Measurements from ENCODE around the gene FMNL2.
"Not testable (repeated sequence)": the region's sequence is repeated elsewhere in the genome, so short reads cannot be mapped to it uniquely, and the experiment has no call there.

Gene FMNL2

DNA sequence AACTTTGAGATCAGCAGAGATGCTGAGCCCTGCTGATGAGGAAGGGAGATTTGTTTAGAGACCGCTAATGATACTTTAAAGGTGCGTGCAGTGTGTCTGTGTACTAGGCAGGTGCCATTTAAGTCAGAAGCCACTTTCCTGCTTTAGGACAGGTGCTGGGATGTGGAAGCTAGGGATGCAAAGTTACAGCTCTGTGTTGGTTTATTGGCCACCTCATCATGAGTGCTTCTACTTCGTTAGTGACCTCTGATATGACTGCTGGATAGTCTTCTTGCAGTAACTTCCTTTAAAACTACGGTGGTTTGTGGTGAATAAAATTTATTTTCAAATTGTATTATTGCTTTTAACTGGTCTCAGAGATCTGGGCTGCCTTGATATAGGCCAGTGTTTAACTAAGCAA is 44.1 kb downstream of the FMNL2 start:
- DNase-seq: no peak

GRCh38 chr2:152380261-152381055 is 45.5 kb downstream of the FMNL2 start:
- DNase-seq: no peak

DNA sequence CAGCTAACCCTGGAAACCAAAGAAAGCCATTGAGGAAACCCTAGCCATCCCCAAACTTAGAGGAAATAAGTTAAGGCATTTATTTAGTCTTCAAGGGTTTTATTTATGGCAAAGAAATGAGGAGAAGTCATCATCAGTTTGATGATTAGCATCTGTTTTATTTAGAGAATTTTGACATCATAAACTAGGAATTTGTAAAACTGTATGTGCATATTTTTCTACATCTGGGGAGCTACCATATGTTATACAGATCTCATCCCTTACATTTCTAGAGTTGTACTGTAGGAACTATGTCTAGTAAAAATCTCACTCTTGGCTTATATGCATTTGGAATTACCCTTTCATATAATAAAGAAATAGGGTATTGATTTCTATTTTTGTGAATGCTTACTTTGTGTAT is 48.7 kb downstream of the FMNL2 start:
- DNase-seq: no peak

DNA sequence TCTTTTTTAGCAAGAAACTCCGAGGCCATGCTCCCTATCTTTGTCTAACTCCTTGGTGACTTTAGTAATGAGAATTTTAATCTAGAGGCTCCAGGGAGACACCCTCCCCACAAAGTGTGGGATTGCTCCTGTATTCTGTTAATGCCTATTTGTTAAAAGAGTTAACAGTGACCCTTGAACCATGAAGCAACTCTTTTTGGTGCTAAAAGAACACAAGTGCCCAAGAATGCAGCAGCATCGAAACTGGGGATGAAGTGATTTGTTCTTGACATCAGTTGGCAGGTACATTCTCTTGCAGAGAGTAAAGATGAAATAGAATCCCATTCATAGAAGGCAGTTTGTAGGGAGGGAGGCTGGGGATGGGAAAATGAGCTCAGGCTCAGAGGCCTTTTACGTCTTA is 50.0 kb downstream of the FMNL2 start:
- DNase-seq: no peak

DNA sequence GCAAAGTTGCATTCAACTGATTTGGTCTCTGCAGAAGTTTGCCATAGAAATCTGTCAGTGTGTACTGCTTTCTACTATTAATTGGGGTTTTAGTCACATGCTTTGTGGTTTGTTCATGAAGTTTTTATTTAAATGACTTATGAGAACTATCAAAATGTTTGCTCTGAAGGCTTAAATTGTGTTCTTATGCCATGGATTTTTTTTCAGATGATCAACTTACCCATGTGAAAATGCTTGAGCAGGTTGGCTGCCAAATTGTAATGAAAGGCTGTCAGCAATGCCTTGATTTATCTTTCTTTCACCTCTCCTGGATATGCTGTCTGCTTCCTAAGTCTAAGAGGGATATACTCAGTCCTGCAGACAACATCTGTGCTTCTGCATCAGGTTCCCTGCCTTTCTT is 50.7 kb downstream of the FMNL2 start:
- DNase-seq: no peak

DNA sequence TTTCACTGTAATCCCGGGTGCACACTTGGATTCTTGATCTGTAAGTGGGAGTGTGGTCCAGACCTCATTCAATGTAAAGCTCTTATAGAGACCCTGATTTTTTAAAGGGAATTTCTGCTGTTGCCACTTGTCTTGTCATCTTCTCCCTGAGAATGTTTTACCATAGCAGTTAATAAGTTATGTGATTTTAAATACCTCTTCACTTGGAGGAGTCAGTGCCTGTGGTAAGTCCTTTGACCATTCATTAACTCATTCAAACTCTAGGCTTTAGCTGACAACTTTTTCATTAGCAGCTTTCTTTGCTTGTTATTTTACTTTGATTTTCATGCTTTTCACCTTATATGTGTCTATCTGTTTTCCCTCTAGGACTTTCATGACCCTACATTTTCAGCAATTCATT is 51.3 kb downstream of the FMNL2 start:
- no peak for DNase-seq

- DNase-seq: no peak
Observed at GRCh38 chr2:152387041-152387440, 52.1 kb downstream of the FMNL2 start.

GRCh38 chr2:152388269-152388668 is 53.3 kb downstream of the FMNL2 start:
- DNase-seq: not testable (repeated sequence)

- no peak for DNase-seq
Observed at GRCh38 chr2:152389483-152389882, 54.5 kb downstream of the FMNL2 start.

GRCh38 chr2:152390837-152391236 is 55.9 kb downstream of the FMNL2 start:
- no peak for DNase-seq

DNA sequence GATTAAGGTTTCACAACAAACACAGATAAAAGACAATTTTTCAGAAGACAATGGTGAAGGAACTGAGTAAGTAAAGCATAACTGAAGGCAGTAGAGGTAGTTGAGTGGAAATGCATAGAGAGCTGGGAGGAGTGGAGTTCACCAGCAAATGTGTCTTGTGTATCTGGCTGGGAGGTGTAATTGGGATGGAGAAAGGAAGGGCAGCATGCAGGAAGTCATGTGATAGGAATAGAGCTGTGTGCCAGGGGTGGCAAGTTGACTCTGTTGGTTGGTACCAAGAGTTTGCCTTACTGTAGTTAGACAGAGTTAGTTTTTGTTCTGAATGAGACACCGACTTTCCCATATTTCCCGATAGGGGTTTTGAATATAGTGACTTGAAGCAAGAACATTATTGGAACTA is 56.3 kb downstream of the FMNL2 start:
- no peak for DNase-seq

DNA sequence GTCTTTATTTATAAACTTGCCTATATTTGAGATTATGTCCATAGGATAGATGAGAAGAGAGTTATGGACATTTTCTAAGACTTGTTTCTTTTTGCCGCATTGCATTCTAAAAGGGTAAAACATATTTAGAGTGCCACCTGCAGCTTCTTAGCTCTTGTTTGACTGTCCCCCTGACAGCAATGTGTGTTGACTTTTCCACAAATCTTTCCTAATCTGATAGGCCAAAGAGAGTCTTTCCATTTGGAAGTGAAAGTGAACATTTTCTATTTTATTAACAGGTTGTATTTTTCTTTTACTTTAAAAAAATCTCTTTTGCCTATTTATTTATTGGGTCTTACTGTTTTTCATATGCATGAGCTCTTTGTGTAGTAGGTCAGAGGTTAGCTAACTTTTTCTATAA is 58.4 kb downstream of the FMNL2 start:
- DNase-seq: no peak

- DNase-seq: no peak
Observed at GRCh38 chr2:152394326-152394725, 59.4 kb downstream of the FMNL2 start.

DNA sequence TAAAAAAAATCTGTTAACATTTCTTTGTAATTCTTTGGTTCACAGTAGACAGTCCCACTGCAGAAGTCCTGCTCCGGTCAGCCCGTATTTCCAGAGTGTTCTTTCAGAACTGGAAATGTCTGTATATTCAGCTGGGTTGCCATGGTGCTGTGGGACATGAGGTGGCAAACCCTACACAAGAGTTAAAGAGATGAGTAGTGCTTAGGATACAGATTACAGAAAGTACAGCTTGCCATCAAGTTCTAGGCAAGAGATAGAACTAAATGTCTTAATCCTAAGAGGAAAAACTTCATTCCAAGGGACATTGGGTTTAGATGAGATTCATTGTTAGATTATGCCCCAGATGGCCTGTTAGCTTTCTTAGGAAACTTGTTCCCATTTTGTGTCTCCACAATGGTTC is 60.1 kb downstream of the FMNL2 start:
- DNase-seq: no peak

DNA sequence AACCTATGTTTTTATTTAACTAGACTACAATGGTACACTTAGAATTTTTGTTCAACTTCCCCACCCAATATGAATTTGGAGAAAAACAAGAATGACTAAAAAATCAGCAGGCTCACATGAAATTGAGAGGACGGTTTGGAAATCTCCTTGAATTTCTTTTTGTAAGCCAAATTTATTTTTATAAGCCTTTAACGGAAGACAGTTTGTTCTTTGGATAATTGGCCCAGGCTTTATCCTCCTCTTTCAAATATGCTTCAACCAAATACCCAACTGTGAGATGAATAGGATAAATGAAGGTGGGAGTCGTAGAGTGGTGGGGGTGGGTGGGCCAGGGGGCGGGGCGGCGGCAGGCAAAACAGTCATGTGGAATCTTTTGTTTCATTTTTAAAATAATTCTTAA is 60.6 kb downstream of the FMNL2 start:
- DNase-seq: no peak

GRCh38 chr2:152396051-152396511 is 61.1 kb downstream of the FMNL2 start:
- no peak for DNase-seq

GRCh38 chr2:152396763-152397162 is 61.8 kb downstream of the FMNL2 start:
- DNase-seq: no peak

- DNase-seq: no peak
Observed at GRCh38 chr2:152399003-152399402, 64.0 kb downstream of the FMNL2 start.

DNA sequence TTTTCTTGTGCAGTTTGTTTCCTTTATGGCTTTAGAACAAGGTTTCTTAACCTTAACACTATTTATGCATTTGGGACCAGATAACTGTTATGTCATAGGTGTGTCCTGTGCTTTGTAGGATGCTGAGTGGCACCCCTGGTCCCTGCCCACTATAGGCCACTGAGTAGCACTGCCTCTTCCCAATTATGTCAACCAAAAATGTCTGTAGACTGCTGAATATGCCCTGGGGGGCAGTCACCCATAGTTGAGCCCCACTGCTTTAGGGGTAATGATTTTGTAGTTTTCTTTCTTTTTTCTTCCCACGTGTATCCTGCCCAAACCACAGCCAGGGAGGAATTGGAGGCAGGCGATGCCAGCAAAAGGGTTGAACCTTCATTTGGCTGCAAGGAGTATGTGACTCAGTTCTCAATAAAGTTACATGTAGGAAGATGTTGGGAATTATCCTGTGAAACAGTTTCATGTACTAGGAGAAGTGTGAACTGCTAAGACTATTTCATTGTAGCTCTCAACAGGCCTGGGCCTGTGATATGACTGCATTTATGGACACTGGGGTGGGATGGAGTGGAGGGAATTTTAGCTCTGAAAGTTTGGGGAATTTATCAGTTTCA is 65.7 kb downstream of the FMNL2 start:
- DNase-seq: no peak

- no peak for DNase-seq
Observed at GRCh38 chr2:152402780-152403759, 68.1 kb downstream of the FMNL2 start.

DNA sequence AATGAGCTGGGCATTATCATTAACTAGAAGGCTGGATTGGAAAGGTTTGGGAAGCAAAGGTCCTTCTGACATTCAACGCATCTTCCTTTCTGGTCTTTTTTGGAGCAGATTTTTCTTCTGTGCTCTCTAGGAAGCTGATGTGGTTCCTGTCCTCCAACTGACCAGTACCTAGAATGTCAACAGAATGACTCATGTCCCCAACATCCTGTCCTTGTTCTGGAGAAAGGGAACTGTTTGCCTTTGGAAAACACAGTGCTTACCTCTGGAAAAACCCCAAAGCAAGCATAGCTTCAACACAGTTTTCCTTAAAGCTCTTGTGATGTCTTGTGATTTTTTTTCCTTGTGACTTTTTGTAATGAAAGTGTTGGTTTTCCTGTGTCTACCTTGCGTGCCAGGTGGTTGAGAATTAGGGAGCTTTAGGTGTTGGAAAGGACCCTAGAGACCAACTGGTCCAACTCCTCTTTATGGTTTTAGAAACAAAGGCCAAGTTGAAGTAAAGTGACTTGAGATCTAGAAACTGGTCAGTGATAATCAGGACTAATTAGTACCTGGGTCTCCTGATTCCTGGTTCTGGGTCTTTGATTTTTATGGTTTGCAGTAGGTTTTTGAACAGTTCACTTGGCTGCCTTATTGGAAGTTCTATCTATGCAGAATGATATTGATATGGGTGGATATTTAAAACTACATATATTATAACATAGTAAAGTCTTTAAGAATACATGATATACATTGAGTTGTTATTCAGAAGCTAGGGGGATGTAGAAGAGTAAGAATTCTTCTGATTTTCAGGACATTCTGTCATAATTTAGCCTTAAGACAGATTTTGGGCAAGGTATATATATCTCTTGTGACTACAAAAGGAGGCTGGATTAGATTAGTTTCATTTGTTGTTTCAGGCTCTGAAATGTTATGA is 70.5 kb downstream of the FMNL2 start:
- no peak for DNase-seq

DNA sequence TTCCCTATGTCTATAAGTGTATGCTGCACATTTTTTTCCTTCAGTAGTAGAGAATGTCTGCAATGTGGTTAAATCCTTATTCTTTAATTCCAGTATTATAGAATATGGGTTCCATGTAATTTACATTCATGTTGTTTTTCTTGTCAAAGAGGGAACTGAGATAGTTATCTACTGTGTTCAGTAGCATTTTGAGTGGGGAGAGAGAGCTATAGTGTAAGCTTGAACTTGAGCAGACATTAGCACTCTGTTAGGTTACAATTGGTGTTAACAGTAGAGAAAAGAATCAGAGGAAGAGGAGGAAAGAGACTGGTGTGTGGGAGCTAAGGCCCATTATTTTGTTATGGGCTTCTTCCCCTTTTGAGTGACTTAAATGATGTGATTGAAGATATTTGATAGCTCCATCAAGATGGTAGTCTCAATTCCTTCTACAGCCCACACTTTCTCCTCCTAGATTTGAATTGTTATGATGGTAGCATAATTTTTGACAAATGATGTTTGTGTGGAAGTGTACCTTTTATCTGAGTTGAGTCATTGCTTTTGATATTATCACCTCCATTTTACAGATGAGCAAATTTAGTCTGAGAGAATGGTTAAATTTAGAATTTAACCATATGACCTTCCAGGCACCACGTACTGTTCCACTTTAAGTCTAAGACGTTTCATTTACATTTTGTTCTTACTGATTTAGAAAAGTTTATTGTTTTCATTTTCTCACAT is 71.3 kb downstream of the FMNL2 start:
- DNase-seq: no peak
